ENCODE measurements around the gene CDC42BPB.

Gene CDC42BPB

GRCh38 chr14:102969901-102970300, 87.4 kb downstream of the CDC42BPB start:
- Histone ChIP-seq H2AFZ (ENCODE audit: low read depth, low read length, severe bottlenecking) (no peak overlapping the region), H3K9ac (ENCODE audit: low read length) (no peak overlapping the region), H3K27me3 (ENCODE audit: low read length) (no peaks in the 10 kb centered on the region), H4K20me1 (ENCODE audit: low read depth, low read length) (no peaks in the 10 kb centered on the region), H3K4me3 (ENCODE audit: insufficient read depth, low read length, poor library complexity, severe bottlenecking) (no peak overlapping the region), H3K79me2 (ENCODE audit: insufficient read depth, low read length) (no peaks in the 10 kb centered on the region), H3K9me2 (replicated peaks; ENCODE audit: insufficient read depth, low read length) (no peaks in the 10 kb centered on the region), H3K9me3 (ENCODE audit: insufficient read depth, low read length) (no peaks in the 10 kb centered on the region), H3K36me3 (ENCODE audit: low read length) (no peaks in the 10 kb centered on the region), H3F3A (ENCODE audit: insufficient read depth) (no peaks in the 10 kb centered on the region), H3K4me2 (ENCODE audit: low read depth, low read length, poor library complexity, severe bottlenecking) (no peak overlapping the region), H3K27ac (ENCODE audit: low read depth, low read length) (no peak overlapping the region)
- TF ChIP-seq CTCF (IDR thresholded peaks at IDR 0.05; ENCODE audit: insufficient read depth, low read length, poor library complexity, severe bottlenecking) (no peak), EZH2phosphoT487 (conservative IDR thresholded peaks at IDR 0.05; ENCODE audit: low read length) (no peak)

DNA sequence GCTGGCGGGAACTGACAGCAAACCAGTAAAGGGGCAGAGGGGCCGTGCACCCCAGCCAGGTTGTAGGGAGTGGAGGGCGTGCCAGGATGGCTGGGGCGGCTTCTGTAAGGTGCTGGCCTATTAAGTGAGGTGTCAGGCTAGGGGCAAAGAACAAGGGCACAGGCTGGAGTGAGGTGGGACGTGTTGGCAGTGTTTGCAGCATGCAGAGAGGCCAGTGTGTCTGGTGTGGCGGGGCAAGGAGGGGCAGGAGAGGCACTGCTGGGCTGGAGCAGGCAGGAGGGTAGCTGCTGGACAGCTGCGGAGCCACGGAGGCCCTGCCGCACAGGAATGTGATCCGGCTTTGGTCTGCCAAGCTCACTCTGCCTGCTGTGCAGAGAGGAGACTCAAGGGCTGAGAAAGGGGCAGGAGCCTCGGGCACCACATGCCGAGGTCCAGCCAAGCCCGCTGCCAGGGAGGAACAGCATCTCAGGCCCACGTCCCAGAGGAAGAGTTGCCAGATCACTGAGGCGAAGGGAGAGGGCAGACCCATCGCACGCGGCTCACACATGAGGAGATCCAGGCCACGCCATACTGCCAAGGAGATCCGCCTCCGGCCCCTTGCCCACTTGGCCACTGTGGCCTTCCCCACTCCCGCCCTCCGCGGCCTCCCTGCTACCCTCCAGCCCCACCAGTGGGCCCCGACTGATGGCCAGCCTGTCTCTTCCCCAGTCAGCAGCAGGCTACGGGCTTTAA, 88.1 kb downstream of the CDC42BPB start:
- Histone ChIP-seq H3K9ac (ENCODE audit: low read length) (no peak overlapping the region), H3K79me2 (ENCODE audit: insufficient read depth, low read length) (no peaks in the 10 kb centered on the region), H3K9me2 (replicated peaks; ENCODE audit: insufficient read depth, low read length) (no peaks in the 10 kb centered on the region), H2AFZ (ENCODE audit: low read depth, low read length, severe bottlenecking) (no peak overlapping the region), H3K4me3 (ENCODE audit: insufficient read depth, low read length, poor library complexity, severe bottlenecking) (no peak overlapping the region), H3K27me3 (ENCODE audit: low read length) (no peaks in the 10 kb centered on the region), H3K36me3 (ENCODE audit: low read length) (no peaks in the 10 kb centered on the region), H3F3A (ENCODE audit: insufficient read depth) (no peaks in the 10 kb centered on the region), H3K9me3 (ENCODE audit: insufficient read depth, low read length) (no peaks in the 10 kb centered on the region), H3K4me2 (ENCODE audit: low read depth, low read length, poor library complexity, severe bottlenecking) (no peak overlapping the region), H4K20me1 (ENCODE audit: low read depth, low read length) (no peaks in the 10 kb centered on the region), H3K27ac (ENCODE audit: low read depth, low read length) (no peak overlapping the region)
- TF ChIP-seq CTCF (IDR thresholded peaks at IDR 0.05; ENCODE audit: insufficient read depth, low read length, poor library complexity, severe bottlenecking) (no peak), EZH2phosphoT487 (conservative IDR thresholded peaks at IDR 0.05; ENCODE audit: low read length) (no peak)

DNA sequence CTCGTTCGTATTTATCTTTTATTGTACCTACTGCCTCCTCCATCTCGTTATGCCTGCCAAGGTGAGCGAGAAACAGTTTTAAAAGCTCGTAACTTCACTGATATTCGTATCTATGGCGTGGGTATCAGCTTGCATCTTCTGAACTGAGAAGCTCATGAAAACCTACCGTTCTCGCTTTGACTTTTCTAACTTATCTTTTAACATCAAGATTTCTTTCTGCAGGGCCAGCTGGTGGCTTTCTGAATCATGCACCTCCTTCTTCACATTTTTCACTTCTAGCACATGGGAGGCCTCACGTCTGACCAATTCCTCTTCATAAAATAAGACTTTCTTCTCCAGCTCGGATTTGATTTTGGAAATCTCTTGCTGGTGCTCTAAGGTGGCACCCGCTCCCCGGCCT, 89.0 kb downstream of the CDC42BPB start:
- Histone ChIP-seq H3K36me3 (ENCODE audit: low read length) (no peaks in the 10 kb centered on the region), H3K9me3 (ENCODE audit: insufficient read depth, low read length) (no peaks in the 10 kb centered on the region), H3K79me2 (ENCODE audit: insufficient read depth, low read length) (no peaks in the 10 kb centered on the region), H3K9me2 (replicated peaks; ENCODE audit: insufficient read depth, low read length) (no peaks in the 10 kb centered on the region), H3K4me2 (ENCODE audit: low read depth, low read length, poor library complexity, severe bottlenecking) (no peak overlapping the region), H4K20me1 (ENCODE audit: low read depth, low read length) (no peaks in the 10 kb centered on the region), H3K27ac (ENCODE audit: low read depth, low read length) (no peak overlapping the region), H3K27me3 (ENCODE audit: low read length) (no peaks in the 10 kb centered on the region), H3K9ac (ENCODE audit: low read length) (no peak overlapping the region), H3F3A (ENCODE audit: insufficient read depth) (no peaks in the 10 kb centered on the region), H2AFZ (ENCODE audit: low read depth, low read length, severe bottlenecking) (no peak overlapping the region), H3K4me3 (ENCODE audit: insufficient read depth, low read length, poor library complexity, severe bottlenecking) (no peak overlapping the region)
- TF ChIP-seq EZH2phosphoT487 (conservative IDR thresholded peaks at IDR 0.05; ENCODE audit: low read length) (no peak), CTCF (IDR thresholded peaks at IDR 0.05; ENCODE audit: insufficient read depth, low read length, poor library complexity, severe bottlenecking) (no peak)

All from SU-DHL-6 (cell line).